Esophagus muscularis mucosa (tissue), 4 donors: ENCODE results near the gene MGME1. TPM values are rescaled to one million over a fixed set of nuclear protein-coding genes. Genes with fewer than 3 reads are reported as not detected.

ENCODE experiments used
- DNase-seq: peaks from one replicate; pipeline ENCODE4 v3.0.0-alpha.2; 2017; ENCODE audit errors: extremely low spot score
- H3K27ac ChIP-seq, 4 donors: fragments of 200-600 bp; sonication (generic); replicated peaks in 1 of 4; 1 replicate in 3 of 4; 2 replicates in 1 of 4; pipeline ENCODE4 v1.5.1; 2016 to 2019; ENCODE audit warnings: mild to moderate bottlenecking in 1 of 4
- H3K27me3 ChIP-seq, 4 donors: fragments of 200-600 bp; sonication (generic); one replicate each; pipeline versions ENCODE4 v1.5.1 to v1.6.0; 2016 to 2019
- H3K36me3 ChIP-seq, 4 donors: fragments of 200-600 bp; sonication (generic); one replicate each; pipeline ENCODE4 v1.5.1; 2016 to 2019
- H3K4me1 ChIP-seq, 4 donors: fragments of 200-600 bp; sonication (generic); one replicate each; pipeline ENCODE4 v1.5.1; 2016 to 2019
- H3K4me3 ChIP-seq, 4 donors: fragments of 200-600 bp; sonication (generic); 1 replicate in 2 of 4; 2 replicates in 2 of 4; pipeline ENCODE4 v1.5.1; 2016 to 2019; ENCODE audit warnings: mild to moderate bottlenecking in 4 of 4, moderate library complexity in 1 of 4
- H3K9me3 ChIP-seq, 4 donors: fragments of 200-600 bp; sonication (generic); 1 replicate in 3 of 4; 2 replicates in 1 of 4; pipeline ENCODE4 v1.5.1; 2016 to 2019
- EP300 ChIP-seq: sonication (generic); formaldehyde crosslinking; IDR thresholded peaks from one replicate; pipeline ENCODE4 v1.6.1; 2017; ENCODE audit warnings: antibody characterized with exemption
- POLR2A ChIP-seq: fragments of 450-650 bp; IDR thresholded peaks from one replicate; pipeline ENCODE4 v1.6.1; 2017; ENCODE audit warnings: antibody characterized with exemption, moderate library complexity, mild to moderate bottlenecking, low read depth
- POLR2AphosphoS5 ChIP-seq, 2 donors: sonication (generic); formaldehyde crosslinking; IDR thresholded peaks; one replicate each; pipeline ENCODE4 v1.6.1; 2017; ENCODE audit warnings: antibody characterized with exemption in 2 of 2
- WGBS: methylation state at CpG from one replicate; pipeline ENCODE4 v1.1.5; 2018; 5-methylcytosine and 5-hydroxymethylcytosine counted together
- intact Hi-C: fragments of 100-400 bp; cut with DNase I; formaldehyde crosslinking; loops from one replicate; pipeline ENCODE4 v1.15.1; 2023
- total RNA-seq, 4 donors: library from RNA; depleted of rRNA; stranded (reverse); fragments of >200 nt; gene quantifications; one replicate each; pipeline versions ENCODE4 v1.1.0 to v1.2.1, GENCODE V29; 2016
- TF ChIP-seq, protein P1 (sequence below), 3 experiments: fragments of 200-600 bp in 2 of 3; fragments of 450-650 bp in 1 of 3; sonication (generic) in 2 of 3; IDR thresholded peaks; one replicate each; pipeline ENCODE4 v1.5.1; 2017 to 2019; ENCODE audit warnings: antibody characterized with exemption in 3 of 3, mild to moderate bottlenecking in 2 of 3, moderate library complexity in 1 of 3

MGME1 gene
- total RNA-seq, 4 donors from 2014 or later: 5.2 to 6.5 (median 6.0) TPM

DNA sequence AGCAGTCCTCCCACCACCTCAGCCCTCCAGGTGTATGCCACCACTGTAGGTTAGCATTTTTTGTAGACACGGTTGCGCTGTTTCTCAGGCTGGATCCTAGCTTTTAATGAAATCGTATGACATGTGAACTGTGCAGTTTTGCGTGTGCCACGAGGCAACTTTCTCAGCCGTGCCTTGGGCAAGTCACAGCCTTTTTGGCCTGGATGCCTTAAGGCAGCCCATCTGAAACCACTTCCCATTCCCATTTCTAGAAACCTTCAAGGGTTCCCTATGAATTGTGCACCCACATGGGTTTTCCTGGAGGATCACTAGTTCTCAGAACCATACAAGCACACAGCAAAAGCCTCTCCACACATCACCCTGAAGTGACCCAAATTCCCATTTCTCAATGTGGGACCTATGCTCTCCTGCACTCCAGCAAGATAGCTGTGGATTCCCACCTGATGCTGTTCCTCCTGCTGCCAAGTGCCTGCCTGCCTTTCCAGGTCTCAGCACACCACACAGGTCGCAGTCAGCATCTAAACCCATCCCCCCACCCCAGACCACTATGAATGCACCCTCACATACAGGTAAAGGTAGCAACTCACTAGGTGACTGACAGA is 29.1 kb upstream of the MGME1 start:
- no peaks in the 10 kb centered on the region for H3K27me3 ChIP-seq
- no peak overlapping the region for H3K27ac ChIP-seq
- H3K4me1 ChIP-seq: peaks cover 18 to 53% (median 49%) of the 10 kb centered on the region in 4 donors
- DNase-seq: no peak
- TF ChIP-seq POLR2AphosphoS5 (IDR thresholded peaks at IDR 0.05) (no peak), EP300 (no peak), POLR2A (no peak)
- TF ChIP-seq, protein P1, sequence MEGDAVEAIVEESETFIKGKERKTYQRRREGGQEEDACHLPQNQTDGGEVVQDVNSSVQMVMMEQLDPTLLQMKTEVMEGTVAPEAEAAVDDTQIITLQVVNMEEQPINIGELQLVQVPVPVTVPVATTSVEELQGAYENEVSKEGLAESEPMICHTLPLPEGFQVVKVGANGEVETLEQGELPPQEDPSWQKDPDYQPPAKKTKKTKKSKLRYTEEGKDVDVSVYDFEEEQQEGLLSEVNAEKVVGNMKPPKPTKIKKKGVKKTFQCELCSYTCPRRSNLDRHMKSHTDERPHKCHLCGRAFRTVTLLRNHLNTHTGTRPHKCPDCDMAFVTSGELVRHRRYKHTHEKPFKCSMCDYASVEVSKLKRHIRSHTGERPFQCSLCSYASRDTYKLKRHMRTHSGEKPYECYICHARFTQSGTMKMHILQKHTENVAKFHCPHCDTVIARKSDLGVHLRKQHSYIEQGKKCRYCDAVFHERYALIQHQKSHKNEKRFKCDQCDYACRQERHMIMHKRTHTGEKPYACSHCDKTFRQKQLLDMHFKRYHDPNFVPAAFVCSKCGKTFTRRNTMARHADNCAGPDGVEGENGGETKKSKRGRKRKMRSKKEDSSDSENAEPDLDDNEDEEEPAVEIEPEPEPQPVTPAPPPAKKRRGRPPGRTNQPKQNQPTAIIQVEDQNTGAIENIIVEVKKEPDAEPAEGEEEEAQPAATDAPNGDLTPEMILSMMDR (IDR thresholded peaks at IDR 0.05): no peak
- intact Hi-C loops: no loop called here
- 77% methylated on average over 7 of the region's 7 CpGs for WGBS
- H3K4me3 ChIP-seq: no peak overlapping the region
- peaks cover 16 to 46% (median 41%) of the 10 kb centered on the region in 4 donors for H3K36me3 ChIP-seq
- no peaks in the 10 kb centered on the region for H3K9me3 ChIP-seq

DNA sequence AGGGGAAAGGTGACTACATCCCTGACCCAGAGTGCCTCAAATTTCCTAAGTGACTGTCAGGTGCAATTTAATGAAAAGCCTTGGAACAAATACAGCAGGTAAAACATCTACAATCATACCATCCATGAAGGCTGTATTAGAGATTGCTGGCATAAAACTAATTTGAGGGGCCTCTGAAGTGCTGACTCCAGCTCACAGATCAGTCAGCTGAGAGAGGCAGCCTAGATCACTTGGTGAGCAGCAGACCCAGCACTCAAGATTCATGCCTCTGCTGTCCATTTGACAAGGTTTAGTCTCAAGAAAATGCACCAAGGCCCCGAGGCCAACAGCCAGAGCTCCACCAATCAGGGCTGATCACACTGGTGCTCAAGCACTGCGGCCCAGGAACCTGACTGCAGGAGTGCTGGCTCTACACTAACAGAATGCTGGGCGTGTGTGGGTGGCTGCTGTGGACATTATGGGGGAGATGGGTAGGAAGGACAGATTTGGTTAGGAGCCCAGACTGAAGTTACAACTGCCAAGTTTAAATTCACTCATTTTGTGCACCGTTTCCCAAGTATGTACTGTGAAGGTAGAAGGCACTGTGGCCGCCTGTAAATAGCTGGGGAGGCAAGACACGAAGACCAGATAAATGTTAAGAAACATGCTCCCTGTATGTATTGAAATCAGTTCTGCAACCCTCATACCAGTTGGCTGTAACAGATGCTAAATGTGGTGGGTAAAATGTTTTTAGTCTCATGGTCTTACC is 28.4 kb upstream of the MGME1 start:
- H3K27ac ChIP-seq: no peak overlapping the region
- peaks cover 22 to 53% (median 48%) of the 10 kb centered on the region in 4 donors for H3K36me3 ChIP-seq
- intact Hi-C loops: no loop called here

DNA sequence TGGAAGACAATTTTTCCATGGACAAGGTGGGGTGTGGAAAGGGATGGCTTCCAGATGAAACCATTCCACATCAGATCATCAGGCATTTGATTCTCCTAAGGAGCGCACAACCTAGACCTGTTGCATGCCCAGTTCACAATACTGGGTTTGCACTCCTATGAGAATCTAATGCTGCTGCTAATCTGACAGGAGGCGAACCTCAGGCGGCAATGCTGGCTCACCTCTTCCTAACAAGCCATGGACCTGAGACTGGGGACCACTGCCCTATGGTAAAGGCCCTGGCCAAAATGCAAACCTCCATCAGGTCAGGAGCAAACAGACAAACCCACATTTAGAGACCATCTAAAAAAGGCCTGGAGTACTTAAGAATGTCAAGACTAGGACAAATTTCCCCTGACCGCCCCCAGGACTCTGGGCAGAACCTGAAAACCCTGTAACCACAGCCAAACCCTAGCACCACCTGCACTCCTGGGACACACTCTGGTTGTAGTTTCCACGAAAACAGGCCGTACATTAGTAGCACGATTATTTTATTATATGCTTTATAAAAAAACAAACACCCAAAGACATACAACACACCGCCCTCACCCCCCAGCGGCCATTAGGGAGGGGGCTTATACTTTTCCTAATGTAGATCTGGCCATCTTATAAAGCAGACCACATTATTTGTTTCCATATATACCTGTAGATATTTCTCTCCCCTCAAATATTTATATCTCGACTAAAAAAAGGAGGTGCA is 27.6 kb upstream of the MGME1 start:
- intact Hi-C loops: no loop called here
- TF ChIP-seq, protein P1 (IDR thresholded peaks at IDR 0.05): no peak
- TF ChIP-seq POLR2AphosphoS5 (IDR thresholded peaks at IDR 0.05) (no peak), EP300 (no peak), POLR2A (no peak)
- H3K36me3 ChIP-seq: peaks cover 30 to 61% (median 56%) of the 10 kb centered on the region in 4 donors
- no peak overlapping the region for H3K27ac ChIP-seq
- H3K4me1 ChIP-seq: peaks cover 18 to 39% (median 36%) of the 10 kb centered on the region in 4 donors
- H3K27me3 ChIP-seq: no peaks in the 10 kb centered on the region
- H3K4me3 ChIP-seq: no peak overlapping the region
- H3K9me3 ChIP-seq: no peaks in the 10 kb centered on the region
- 92% methylated on average over 10 of the region's 10 CpGs for whole genome bisulfite sequencing
- no peak for DNase-seq

More for the DNA sequence above, 28.4 kb upstream of the MGME1 start:
- no peak for DNase-seq
- H3K4me1 ChIP-seq: peaks cover 18 to 47% (median 45%) of the 10 kb centered on the region in 4 donors
- TF ChIP-seq POLR2A (no peak), EP300 (no peak)
- TF ChIP-seq, protein P1 (IDR thresholded peaks at IDR 0.05): no peak
- WGBS: 48% methylated on average over 5 of the region's 6 CpGs
- H3K4me3 ChIP-seq: no peak overlapping the region
- no peaks in the 10 kb centered on the region for H3K9me3 ChIP-seq
- H3K27me3 ChIP-seq: no peaks in the 10 kb centered on the region

DNA sequence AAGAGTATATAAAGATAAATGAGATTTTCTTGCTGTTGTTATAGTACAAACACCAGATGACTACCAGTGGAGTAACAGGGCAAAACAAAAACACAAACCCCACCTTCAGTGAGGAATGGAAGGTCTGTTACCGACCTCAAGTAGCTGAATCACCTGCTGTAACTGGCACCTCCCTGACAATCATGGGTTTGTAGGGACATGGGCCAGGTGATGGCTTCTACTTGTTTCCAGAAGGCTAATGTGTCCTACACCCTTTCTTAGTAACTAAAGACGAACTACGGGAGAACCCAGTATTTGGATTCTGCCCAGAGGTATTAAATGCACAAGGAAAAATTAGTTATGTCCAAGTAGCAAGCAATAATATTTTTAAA is 27.0 kb upstream of the MGME1 start:
- peaks cover 18 to 34% (median 30%) of the 10 kb centered on the region in 4 donors for H3K4me1 ChIP-seq
- H3K4me3 ChIP-seq: no peak overlapping the region
- no peak for DNase-seq
- H3K27ac ChIP-seq: no peak overlapping the region
- intact Hi-C loops: no loop called here
- peaks cover 33 to 67% (median 61%) of the 10 kb centered on the region in 4 donors for H3K36me3 ChIP-seq
- TF ChIP-seq POLR2A: no peak
- TF ChIP-seq, protein P1 (IDR thresholded peaks at IDR 0.05): no peak
- TF ChIP-seq EP300: no peak
- no peak for TF ChIP-seq POLR2AphosphoS5 (IDR thresholded peaks at IDR 0.05)
- 80% methylated on average over 3 of the region's 3 CpGs for WGBS
- H3K27me3 ChIP-seq: no peaks in the 10 kb centered on the region
- no peaks in the 10 kb centered on the region for H3K9me3 ChIP-seq
